Endothelial cell of umbilical vein (primary cell): ENCODE data around the gene ZNF850.

Source experiments
- EZH2 ChIP-seq: IDR thresholded peaks from 2 replicates; pipeline ENCODE4 v1.6.1; 2012; ENCODE audit warnings: borderline replicate concordance, low read depth, mild to moderate bottlenecking, moderate library complexity, low read length, inconsistent platforms; ENCODE audit not compliant: severe bottlenecking
- GATA2 ChIP-seq: IDR thresholded peaks from 2 replicates; pipeline ENCODE4 v1.7.0; 2011; ENCODE audit warnings: low read depth, mild to moderate bottlenecking, moderate library complexity, mixed read lengths, low read length; ENCODE audit not compliant: insufficient read length, insufficient read depth
- JUN ChIP-seq: IDR thresholded peaks from 2 replicates; pipeline ENCODE4 v1.6.1; 2011; ENCODE audit warnings: borderline replicate concordance, low read depth; ENCODE audit not compliant: insufficient read length, insufficient read depth
- MYC ChIP-seq: IDR thresholded peaks from one replicate; pipeline ENCODE4 v1.6.1; 2011; ENCODE audit warnings: mild to moderate bottlenecking, low read depth, low read length
- POLR2A ChIP-seq: IDR thresholded peaks from 2 replicates; pipeline ENCODE4 v1.6.1; 2012; ENCODE audit warnings: low read depth, mild to moderate bottlenecking, control low read depth, low read length
- TF ChIP-seq, protein P1 (sequence below), 2 donors: IDR thresholded peaks; 1 replicate in 1 of 2; 2 replicates in 1 of 2; pipeline ENCODE4 v1.5.1; 2011; ENCODE audit warnings: low read length in 2 of 2, mild to moderate bottlenecking in 2 of 2, moderate library complexity in 2 of 2, control low read depth in 1 of 2, inconsistent platforms in 1 of 2, low read depth in 1 of 2; ENCODE audit not compliant: insufficient read depth in 1 of 2; ENCODE audit errors: extremely low read depth in 1 of 2

DNA sequence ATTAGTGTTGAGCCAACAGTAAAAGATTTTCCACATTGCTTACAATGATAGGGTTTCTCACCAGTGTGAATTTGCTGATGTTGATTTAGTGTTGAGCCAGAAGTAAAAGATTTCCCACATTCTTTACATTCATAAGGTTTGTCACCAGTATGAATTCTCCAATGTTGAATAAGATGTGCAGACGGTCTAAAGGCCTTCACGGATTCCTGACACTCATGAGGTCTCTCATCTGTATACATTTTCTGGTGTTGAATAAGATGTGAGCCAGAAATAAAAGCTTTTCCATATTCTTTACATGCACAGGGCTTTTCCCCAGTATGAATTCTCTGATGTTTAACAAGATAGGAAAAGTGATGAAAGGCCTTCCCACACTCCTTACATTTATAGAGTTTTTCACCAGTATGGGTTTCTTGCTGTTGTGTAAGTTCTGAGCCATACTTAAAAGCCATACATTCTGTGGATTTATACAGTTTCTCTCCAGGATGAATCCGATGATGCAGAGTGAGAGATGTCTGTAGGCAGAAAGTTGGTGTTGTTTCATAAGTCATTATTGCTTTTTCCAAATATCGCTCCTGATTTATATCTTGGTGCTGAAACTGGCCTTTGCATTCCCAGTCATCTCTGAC lies 22.4 kb downstream of the ZNF850 start:
- TF ChIP-seq POLR2A (no peak), JUN (no peak), EZH2 (no peak), GATA2 (no peak), MYC (no peak)
- TF ChIP-seq, protein P1, sequence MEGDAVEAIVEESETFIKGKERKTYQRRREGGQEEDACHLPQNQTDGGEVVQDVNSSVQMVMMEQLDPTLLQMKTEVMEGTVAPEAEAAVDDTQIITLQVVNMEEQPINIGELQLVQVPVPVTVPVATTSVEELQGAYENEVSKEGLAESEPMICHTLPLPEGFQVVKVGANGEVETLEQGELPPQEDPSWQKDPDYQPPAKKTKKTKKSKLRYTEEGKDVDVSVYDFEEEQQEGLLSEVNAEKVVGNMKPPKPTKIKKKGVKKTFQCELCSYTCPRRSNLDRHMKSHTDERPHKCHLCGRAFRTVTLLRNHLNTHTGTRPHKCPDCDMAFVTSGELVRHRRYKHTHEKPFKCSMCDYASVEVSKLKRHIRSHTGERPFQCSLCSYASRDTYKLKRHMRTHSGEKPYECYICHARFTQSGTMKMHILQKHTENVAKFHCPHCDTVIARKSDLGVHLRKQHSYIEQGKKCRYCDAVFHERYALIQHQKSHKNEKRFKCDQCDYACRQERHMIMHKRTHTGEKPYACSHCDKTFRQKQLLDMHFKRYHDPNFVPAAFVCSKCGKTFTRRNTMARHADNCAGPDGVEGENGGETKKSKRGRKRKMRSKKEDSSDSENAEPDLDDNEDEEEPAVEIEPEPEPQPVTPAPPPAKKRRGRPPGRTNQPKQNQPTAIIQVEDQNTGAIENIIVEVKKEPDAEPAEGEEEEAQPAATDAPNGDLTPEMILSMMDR (IDR thresholded peaks at IDR 0.05; ENCODE audit: extremely low read depth in 1 of 2, insufficient read depth in 1 of 2, low read depth in 1 of 2, low read length in 2 of 2), result no peak
